ENCODE data around the gene MRPL2.
A peak's percentile ranks its signal among the peaks of the same experiment; 100 is the strongest.

MRPL2 gene

DNA sequence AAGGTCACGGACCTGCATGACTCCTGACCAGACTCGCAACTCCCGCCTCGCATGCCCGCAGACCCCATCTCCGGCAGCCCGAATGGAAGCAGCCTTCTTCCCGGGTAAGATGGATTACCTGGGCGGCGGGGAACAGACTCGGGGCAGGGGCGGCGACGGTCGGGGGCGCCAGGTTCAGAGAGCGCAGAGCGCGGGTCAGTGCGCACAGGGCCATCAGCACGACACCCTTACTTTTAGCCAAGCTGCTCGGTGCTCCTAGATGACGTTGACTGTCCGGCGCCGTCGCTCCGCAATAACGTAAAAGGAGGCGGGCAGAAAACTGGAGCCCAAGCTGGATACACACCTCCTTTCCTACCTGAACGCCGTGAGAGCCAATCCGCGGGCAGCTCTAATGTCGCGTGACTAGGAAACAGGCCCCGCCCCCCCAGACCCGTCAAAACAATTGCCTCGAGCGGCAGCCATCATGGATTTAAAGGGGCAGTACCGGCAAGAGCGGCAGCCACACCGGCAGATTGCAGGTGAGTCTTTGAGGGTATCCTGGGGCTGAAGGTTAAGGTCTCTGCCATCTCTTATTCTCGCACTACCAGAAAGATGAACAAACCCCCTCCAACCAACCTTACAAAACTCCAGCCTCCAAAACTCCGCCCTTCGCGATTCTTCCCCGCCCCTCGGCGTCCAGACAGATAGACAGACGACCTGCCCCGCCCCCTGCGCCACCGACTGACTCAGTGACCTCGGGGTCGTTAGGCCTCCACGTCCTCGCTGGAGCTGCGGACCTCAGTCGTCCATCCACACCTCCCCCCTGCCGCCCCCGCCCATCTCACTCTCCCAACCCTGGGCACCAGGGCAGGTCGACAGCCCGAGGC is at the start of gene MRPL2, which contains the start of gene KLC4:
Gene MRPL2, minus strand, starts transcription at position 267 of the 866 bp plus-strand sequence. Its CDS starts 53 bp downstream, at position 214.
Gene KLC4, plus strand, starts transcription at position 464 of the 866 bp plus-strand sequence. CDS start 1,705 bp downstream, outside the sequence.
- DNase-seq (ENCODE audit: low read depth), result peak; percentile 96

DNA sequence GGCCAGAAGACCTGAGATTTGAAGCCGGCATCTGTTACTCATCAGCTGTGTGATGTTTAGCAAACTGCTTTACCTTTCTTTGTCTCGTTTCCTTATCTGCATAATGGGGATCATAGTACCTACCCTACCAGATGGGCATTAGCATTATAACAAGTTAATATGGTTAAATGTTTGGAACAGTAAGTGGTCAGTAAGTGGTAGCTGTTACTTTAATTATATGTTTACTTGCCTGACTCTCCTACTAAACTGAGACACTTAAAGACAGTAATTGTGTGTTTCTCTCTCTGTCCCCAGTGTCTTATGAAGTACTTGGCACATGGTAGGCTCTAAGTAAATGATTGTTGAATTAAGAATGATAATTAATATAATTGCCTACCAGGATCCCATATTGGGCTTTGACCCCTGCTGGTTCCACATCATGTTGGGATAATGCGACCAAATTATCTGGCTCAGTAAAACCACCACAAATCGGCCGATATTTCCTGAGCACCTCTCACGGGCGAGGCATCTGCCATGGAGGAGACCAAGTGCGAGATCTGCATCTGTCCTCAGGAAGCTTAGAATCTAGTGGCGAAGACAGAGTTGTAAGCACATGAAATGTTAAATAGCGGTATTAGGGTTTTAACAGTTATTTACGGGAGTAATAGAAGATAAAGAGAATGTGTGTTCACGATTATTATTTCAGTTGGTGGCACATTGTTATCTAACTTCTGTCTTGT is 48.3 kb upstream of the MRPL2 start:
- DNase-seq (ENCODE audit: low read depth), result no peak

DNA sequence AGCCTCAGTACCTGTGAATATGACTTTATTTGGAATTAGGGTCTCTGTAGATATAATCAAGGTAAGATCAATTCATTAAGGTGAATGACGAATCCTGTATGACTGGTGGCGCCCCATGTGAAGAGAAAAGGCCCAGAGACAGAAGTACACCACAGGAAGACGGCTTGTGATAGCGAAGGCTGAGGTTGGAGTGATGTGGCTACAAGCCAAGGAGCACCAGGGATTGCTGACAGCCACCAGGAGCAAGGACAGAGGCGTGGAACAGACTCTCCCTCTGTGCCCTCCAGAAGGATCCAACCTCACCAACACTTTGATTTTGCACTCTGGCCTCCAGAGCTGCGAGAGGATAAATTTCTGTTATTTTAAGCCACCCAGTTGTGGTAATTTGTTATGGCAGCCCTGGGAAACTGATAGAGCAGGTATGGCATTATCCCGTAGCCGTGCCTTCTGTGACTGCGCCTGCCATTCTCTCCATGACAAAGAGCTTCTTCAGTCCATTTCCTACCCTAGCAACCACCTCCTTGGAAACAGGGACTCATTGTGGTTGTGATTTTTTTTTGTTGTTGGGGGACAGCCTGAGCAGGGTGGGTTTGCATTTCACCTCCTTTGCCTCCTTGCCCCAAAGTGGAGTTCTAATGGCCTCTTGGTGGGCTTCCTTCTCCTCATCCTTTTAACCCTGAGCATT is 46.4 kb upstream of the MRPL2 start:
- no peak for DNase-seq (ENCODE audit: low read depth)

DNA sequence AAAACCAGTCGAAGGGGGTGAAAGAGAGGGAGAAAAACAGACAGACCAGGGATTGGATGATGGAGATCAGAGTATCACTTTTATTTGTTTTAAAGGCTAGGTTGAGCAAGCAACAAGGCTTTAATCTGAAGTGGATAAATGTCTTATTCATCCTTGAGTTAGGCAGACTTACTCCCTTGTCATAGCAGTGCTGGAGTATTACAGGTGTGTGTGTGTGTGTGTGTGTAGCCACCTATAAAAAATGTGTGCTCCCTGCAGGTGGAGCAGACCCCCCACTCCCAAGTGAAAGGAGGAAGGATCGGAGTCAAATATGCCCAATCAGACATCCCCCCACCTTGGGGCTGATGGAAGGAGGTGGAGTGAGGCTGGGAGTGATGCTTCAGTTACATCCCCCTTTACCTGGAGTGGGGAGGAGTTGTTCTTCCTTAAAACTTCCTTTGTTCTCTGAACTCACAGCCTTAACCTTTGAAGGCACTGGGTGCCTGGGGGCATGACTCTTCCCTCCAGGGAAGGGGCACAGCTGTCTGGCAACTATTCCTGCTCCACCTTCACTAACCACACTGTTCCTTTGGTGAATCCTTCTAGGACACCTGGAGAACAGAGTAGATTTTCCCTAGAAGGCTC is 44.1 kb upstream of the MRPL2 start:
- no peak for DNase-seq (ENCODE audit: low read depth)

DNA sequence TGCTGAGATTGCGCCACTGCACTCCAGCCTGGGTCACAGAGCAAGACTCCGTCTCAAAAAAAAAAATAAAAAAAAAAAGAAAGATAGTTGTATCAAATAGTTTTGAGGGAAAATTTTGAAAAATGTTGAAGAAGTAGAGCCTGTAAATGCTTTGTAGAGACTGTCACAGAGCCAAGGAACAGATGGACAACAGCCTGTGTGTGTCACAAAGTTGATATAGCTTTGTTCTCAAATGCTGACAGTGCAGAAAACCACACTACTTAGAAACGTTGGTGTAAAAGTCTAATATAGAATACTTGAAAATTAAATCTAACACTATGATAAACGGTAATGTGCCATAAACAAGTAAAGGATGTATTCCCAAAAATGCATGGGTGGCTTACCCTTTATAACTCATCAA is 42.3 kb upstream of the MRPL2 start:
- DNase-seq (ENCODE audit: low read depth), result no peak

GRCh38 chr6:43097502-43097901 is 38.3 kb upstream of the MRPL2 start:
- no peak for DNase-seq (ENCODE audit: low read depth)

- DNase-seq (ENCODE audit: low read depth), result no peak
These were observed 37.9 kb upstream of the MRPL2 start for GRCh38 chr6:43097098-43097489.

GRCh38 chr6:43096451-43097097 is 37.3 kb upstream of the MRPL2 start:
- no peak for DNase-seq (ENCODE audit: low read depth)

DNA sequence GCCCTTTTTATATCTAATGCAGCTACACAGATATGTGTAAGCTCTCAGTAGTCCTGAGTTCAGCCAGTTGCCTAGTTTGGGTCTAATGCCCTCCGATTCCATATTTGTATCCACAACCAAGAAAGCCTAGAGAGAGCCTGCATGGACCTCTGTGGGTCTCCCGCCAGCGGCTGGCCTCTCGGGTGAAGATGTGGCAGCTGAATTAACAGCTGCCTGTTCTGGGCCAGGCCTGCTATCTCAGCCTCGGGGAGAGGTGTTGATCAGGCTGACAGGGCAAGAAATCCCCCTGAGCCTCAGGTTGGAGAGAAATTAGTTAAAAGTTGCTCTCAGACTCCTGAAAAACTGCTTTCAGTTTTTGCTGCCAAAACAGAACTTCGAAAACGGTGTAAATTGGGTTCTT is 36.7 kb upstream of the MRPL2 start:
- no peak for DNase-seq (ENCODE audit: low read depth)

GRCh38 chr6:43093436-43094289 is 34.4 kb upstream of the MRPL2 start:
- DNase-seq (ENCODE audit: low read depth), result no peak

DNA sequence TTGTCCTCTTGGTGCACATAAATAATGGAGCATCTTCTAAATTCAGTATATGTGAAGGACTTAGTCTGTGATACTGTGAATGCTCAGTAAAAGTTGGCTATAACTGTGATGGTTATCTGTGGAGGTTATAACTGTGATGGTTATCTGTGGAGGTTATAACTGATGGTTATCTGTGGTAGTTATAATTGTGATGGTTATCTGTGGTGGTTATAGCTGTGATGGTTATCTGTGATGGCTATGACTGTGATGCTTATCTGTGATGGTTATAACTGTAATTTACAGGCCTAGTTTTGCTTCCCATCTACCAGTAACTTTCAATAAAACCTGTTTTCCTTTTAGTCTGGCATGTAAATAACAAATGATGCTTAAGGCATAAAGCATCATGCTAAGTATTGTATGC is 33.4 kb upstream of the MRPL2 start:
- no peak for DNase-seq (ENCODE audit: low read depth)

- DNase-seq (ENCODE audit: low read depth), result no peak
These were observed 32.3 kb upstream of the MRPL2 start for GRCh38 chr6:43091436-43091991.

GRCh38 chr6:43091020-43091419 is 31.8 kb upstream of the MRPL2 start:
- DNase-seq (ENCODE audit: low read depth), result no peak

DNA sequence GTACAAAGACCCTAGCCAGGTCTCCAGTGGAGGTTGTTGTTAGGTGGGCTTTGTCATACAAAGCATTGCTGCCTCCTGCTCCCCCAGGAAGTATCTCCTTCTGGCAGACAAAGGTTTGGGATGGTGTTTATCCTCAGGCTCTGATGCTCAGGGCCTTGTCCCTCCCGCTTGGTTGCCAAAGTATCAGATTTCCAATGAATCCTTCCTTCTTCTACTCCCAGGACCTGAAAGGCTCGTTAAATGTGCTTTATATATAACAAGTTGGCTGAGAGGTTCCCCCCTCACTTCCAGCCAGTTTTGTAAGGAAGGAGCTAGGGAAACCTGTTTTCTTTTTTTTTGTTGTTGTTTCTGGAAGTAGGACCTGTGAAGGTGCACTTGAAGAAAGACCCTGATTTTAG is 31.3 kb upstream of the MRPL2 start:
- no peak for DNase-seq (ENCODE audit: low read depth)

GRCh38 chr6:43089874-43090558 is 30.8 kb upstream of the MRPL2 start:
- no peak for DNase-seq (ENCODE audit: low read depth)

DNA sequence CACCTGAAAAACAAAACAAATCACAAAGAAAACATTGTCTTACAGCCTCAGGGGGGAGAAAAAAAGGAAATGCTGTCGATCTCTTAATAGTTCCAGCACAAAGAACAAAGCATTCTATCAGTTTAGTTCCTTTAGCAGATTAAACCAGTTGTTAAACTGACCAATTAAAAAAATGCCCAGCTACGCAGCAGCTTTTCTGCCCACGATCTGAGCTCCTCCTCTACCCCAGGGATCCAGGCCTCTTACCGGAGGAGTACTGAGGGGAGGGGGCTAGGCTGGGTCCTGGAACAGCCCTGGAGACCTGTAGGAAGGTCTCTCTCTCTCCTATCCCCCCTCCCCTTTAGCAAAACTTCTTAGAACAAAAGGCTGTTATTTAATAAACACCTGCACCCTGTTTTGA is 30.2 kb upstream of the MRPL2 start:
- no peak for DNase-seq (ENCODE audit: low read depth)

DNA sequence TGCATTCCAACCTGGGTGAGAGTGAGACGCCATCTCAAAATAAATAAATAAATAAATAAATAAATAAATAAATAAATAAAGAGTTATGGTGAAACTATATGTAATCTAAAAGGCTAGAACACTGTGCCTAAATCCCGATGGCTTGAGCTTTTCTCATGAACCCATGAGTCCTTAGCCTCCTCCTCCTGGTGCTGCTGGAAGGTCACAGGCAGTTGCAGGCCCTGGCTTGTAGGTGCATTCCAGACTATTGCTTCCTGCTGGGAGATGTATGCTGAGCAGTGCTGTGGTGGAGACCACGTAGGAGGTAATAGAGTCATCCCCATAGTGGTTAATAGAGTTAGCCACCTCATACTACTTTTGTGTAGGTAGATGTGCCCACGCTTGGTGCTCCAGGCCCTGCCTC is 29.4 kb upstream of the MRPL2 start:
- DNase-seq (ENCODE audit: low read depth), result no peak

- DNase-seq (ENCODE audit: low read depth), result no peak
These were observed 26.9 kb upstream of the MRPL2 start for GRCh38 chr6:43086022-43086658.
